Loucy (cell line): ENCODE results near the gene SOX30.

Source experiments
- H2AFZ ChIP-seq: fragments of 200-600 bp; sonication (generic); 2 replicates; pipeline ENCODE4 v1.6.0; 2016; ENCODE audit warnings: antibody characterized with exemption, mild to moderate bottlenecking, low read length, moderate library complexity
- H3F3A ChIP-seq: fragments of 200-600 bp; 2 replicates; pipeline ENCODE4 v1.6.0; 2016; ENCODE audit warnings: antibody characterized with exemption, low read depth, mild to moderate bottlenecking
- H3K27me3 ChIP-seq: fragments of 200-600 bp; sonication (generic); 2 replicates; pipeline ENCODE4 v1.6.1; 2014; ENCODE audit warnings: low read length, mild to moderate bottlenecking; ENCODE audit not compliant: insufficient read depth, poor library complexity, severe bottlenecking
- H3K36me3 ChIP-seq: fragments of 200-600 bp; sonication (generic); 2 replicates; pipeline ENCODE4 v1.6.1; 2016; ENCODE audit warnings: low read length; ENCODE audit not compliant: insufficient read depth
- H3K4me1 ChIP-seq: fragments of 200-600 bp; sonication (generic); 2 replicates; pipeline ENCODE4 v1.5.1; 2014; ENCODE audit warnings: low read length, mild to moderate bottlenecking; ENCODE audit not compliant: insufficient read depth, poor library complexity, severe bottlenecking
- H3K4me2 ChIP-seq: fragments of 200-600 bp; sonication (generic); 2 replicates; pipeline ENCODE4 v1.6.0; 2014; ENCODE audit warnings: antibody characterized with exemption, low read length, low read depth, mild to moderate bottlenecking; ENCODE audit not compliant: poor library complexity, severe bottlenecking
- H3K4me3 ChIP-seq: fragments of 200-600 bp; sonication (generic); 2 replicates; pipeline ENCODE4 v1.5.1; 2014; ENCODE audit warnings: low read length, mild to moderate bottlenecking, mixed read lengths; ENCODE audit not compliant: poor library complexity, severe bottlenecking
- H3K79me2 ChIP-seq: fragments of 200-600 bp; sonication (generic); 2 replicates; pipeline ENCODE4 v1.6.1; 2014; ENCODE audit warnings: low read length; ENCODE audit not compliant: insufficient read depth
- H3K9ac ChIP-seq: fragments of 200-600 bp; sonication (generic); 2 replicates; pipeline ENCODE4 v1.6.0; 2014; ENCODE audit warnings: mild to moderate bottlenecking, low read depth, low read length, moderate library complexity; ENCODE audit not compliant: poor library complexity, severe bottlenecking
- H3K9me2 ChIP-seq: fragments of 200-600 bp; sonication (generic); replicated peaks from 2 replicates; pipeline ENCODE4 v1.6.1; 2016; ENCODE audit warnings: low read depth, low read length, mixed read lengths
- H3K9me3 ChIP-seq: fragments of 200-600 bp; sonication (generic); 2 replicates; pipeline ENCODE4 v1.6.1; 2014; ENCODE audit warnings: mild to moderate bottlenecking, antibody characterized with exemption, low read length, low read depth; ENCODE audit not compliant: insufficient read depth
- H4K20me1 ChIP-seq: fragments of 200-600 bp; sonication (generic); 2 replicates; pipeline ENCODE4 v1.6.0; 2014; ENCODE audit warnings: antibody characterized with exemption, low read length, mild to moderate bottlenecking; ENCODE audit not compliant: insufficient read depth, poor library complexity, severe bottlenecking
- CTCF ChIP-seq: fragments of 200-600 bp; sonication (generic); conservative IDR thresholded peaks from 2 replicates; pipeline ENCODE4 v1.5.1; 2014; ENCODE audit warnings: mild to moderate bottlenecking, antibody characterized with exemption, low read length
- EZH2phosphoT487 ChIP-seq: fragments of 200-600 bp; IDR thresholded peaks from 2 replicates; pipeline ENCODE4 v1.6.1; 2018; ENCODE audit warnings: antibody characterized with exemption, mild to moderate bottlenecking, moderate library complexity, borderline replicate concordance

SOX30 gene

GRCh38 chr5:157613385-157614245, 38.6 kb downstream of the SOX30 start:
- no peaks in the 10 kb centered on the region for H4K20me1 ChIP-seq
- no peak overlapping the region for H3K4me2 ChIP-seq
- H2AFZ ChIP-seq = 0 out of 2 replicates have a peak overlapping the region, but pooled peaks have one; percentile 55

GRCh38 chr5:157612581-157612980, 39.7 kb downstream of the SOX30 start:
- H3K9me3 ChIP-seq = no peaks in the 10 kb centered on the region
- peaks cover 14% of the 10 kb centered on the region for H3K4me1 ChIP-seq
- H3K27me3 ChIP-seq = no peaks in the 10 kb centered on the region
- no peak overlapping the region for H3K4me3 ChIP-seq
- no peak for TF ChIP-seq CTCF
- TF ChIP-seq EZH2phosphoT487 = no peak
- no peaks in the 10 kb centered on the region for H4K20me1 ChIP-seq
- H3K9ac ChIP-seq = no peak overlapping the region
- H2AFZ ChIP-seq = no peak overlapping the region
- peaks cover 1% of the 10 kb centered on the region; the same call in 1 of the 2 replicates for H3F3A ChIP-seq
- H3K4me2 ChIP-seq = no peak overlapping the region
- no peaks in the 10 kb centered on the region for H3K36me3 ChIP-seq
- no peaks in the 10 kb centered on the region for H3K9me2 ChIP-seq
- H3K79me2 ChIP-seq = no peaks in the 10 kb centered on the region

More at GRCh38 chr5:157613385-157614245, 38.6 kb downstream of the SOX30 start:
- H3K9me2 ChIP-seq = no peaks in the 10 kb centered on the region
- no peak overlapping the region for H3K4me3 ChIP-seq
- H3K9ac ChIP-seq = no peak overlapping the region
- no peaks in the 10 kb centered on the region for H3F3A ChIP-seq
- peaks cover 5% of the 10 kb centered on the region for H3K4me1 ChIP-seq
- H3K9me3 ChIP-seq = no peaks in the 10 kb centered on the region
- no peak for TF ChIP-seq EZH2phosphoT487
- no peaks in the 10 kb centered on the region for H3K79me2 ChIP-seq
- no peaks in the 10 kb centered on the region for H3K36me3 ChIP-seq
- no peaks in the 10 kb centered on the region for H3K27me3 ChIP-seq

- Histone ChIP-seq H3F3A (peaks cover 5% of the 10 kb centered on the region; the same call in 1 of the 2 replicates), H3K4me1 (peaks cover 19% of the 10 kb centered on the region), H3K9ac (no peak overlapping the region), H3K79me2 (no peaks in the 10 kb centered on the region), H3K9me3 (no peaks in the 10 kb centered on the region), H2AFZ (no peak overlapping the region; the same call in 1 of the 2 replicates), H3K27me3 (no peaks in the 10 kb centered on the region), H3K4me3 (no peak overlapping the region), H3K9me2 (no peaks in the 10 kb centered on the region), H3K36me3 (no peaks in the 10 kb centered on the region), H4K20me1 (no peaks in the 10 kb centered on the region), H3K4me2 (no peak overlapping the region)
- TF ChIP-seq CTCF = no peak
- no peak for TF ChIP-seq EZH2phosphoT487
Measured at GRCh38 chr5:157611571-157612476, 40.4 kb downstream of the SOX30 start.
